ENCODE results near the gene CERS1.

CERS1 gene

GRCh38 chr19:18895824-18896341 lies at the start of gene CERS1:
Gene CERS1, minus strand, starts transcription at chr19:18896158. Its CDS starts 86 bp downstream, at chr19:18896072.
- no peak for DNase-seq

GRCh38 chr19:18945297-18945696 lies 49.3 kb upstream of the CERS1 start:
- no peak for DNase-seq

- no peak for DNase-seq
Measured at GRCh38 chr19:18943465-18943864, 47.5 kb upstream of the CERS1 start.

GRCh38 chr19:18942692-18943091 lies 46.7 kb upstream of the CERS1 start:
- no peak for DNase-seq

- no peak for DNase-seq
Measured at GRCh38 chr19:18941628-18942354, 45.8 kb upstream of the CERS1 start.

GRCh38 chr19:18940769-18941627 lies 45.0 kb upstream of the CERS1 start, which contains the start of gene HOMER3:
Gene HOMER3, minus strand, starts transcription at chr19:18941217. Its CDS starts 2,235 bp downstream, at chr19:18938982.
- peak; percentile 64 for DNase-seq

- no peak for DNase-seq
Measured at GRCh38 chr19:18939922-18940768, 44.2 kb upstream of the CERS1 start.

GRCh38 chr19:18939163-18939562 lies 43.2 kb upstream of the CERS1 start:
- DNase-seq, result no peak

- no peak for DNase-seq
Measured at GRCh38 chr19:18933297-18933696, 37.3 kb upstream of the CERS1 start.

GRCh38 chr19:18932216-18932841 lies 36.4 kb upstream of the CERS1 start:
- no peak for DNase-seq

GRCh38 chr19:18931316-18932162 lies 35.6 kb upstream of the CERS1 start:
- no peak for DNase-seq

- DNase-seq, result no peak
Measured at GRCh38 chr19:18929311-18929710, 33.4 kb upstream of the CERS1 start.

GRCh38 chr19:18928018-18928805 lies 32.3 kb upstream of the CERS1 start:
- no peak for DNase-seq

GRCh38 chr19:18924684-18925213 lies 28.8 kb upstream of the CERS1 start:
- DNase-seq, result no peak

- DNase-seq, result no peak
Measured at GRCh38 chr19:18922228-18922985, 26.4 kb upstream of the CERS1 start.

- DNase-seq, result no peak
Measured at GRCh38 chr19:18921593-18921992, 25.6 kb upstream of the CERS1 start.

- no peak for DNase-seq
Measured at GRCh38 chr19:18920400-18920799, 24.4 kb upstream of the CERS1 start.

- DNase-seq, result no peak
Measured at GRCh38 chr19:18919900-18920214, 23.9 kb upstream of the CERS1 start.

GRCh38 chr19:18919086-18919899 lies 23.3 kb upstream of the CERS1 start, which contains the start of the genes COPE and DDX49:
Gene COPE, minus strand, starts transcription at chr19:18919387. Its CDS starts 39 bp downstream, at chr19:18919348.
Gene DDX49, plus strand, starts transcription at chr19:18919715. Its CDS starts 27 bp downstream, at chr19:18919742.
- peak; percentile 99 for DNase-seq
